Measurements from ENCODE around the gene ZACN.

- no peak for TF ChIP-seq CTCF (IDR thresholded peaks at IDR 0.05; ENCODE audit: poor library complexity)
- TF ChIP-seq EZH2phosphoT487 (IDR thresholded peaks at IDR 0.05; ENCODE audit: low read depth, severe bottlenecking, unreplicated experiment), result no peak
- TF ChIP-seq EZH2 (IDR thresholded peaks at IDR 0.05; ENCODE audit: borderline replicate concordance), result no peak
Observed at GRCh38 chr17:76095943-76096342, 17.0 kb downstream of the ZACN start.

Measured in hepatocyte (in vitro differentiated cells).